SK-N-SH (cell line): ENCODE results near the gene GRB2. TPM values are rescaled to one million over a fixed set of nuclear protein-coding genes. Genes with fewer than 3 reads are reported as not detected.

Experiments used
- CTCF ChIA-PET: fragments of 300-600, 350-600 bp; formaldehyde crosslinking; extraction: SDS; loops from one replicate; lab custom pipeline; 2021; lab: Yijun Ruan, JAX
- POLR2A ChIA-PET: fragments of 350-600 bp; sonication (Branson Sonifier 250); formaldehyde crosslinking; extraction: SDS; loops from one replicate; lab custom pipeline; 2020; ENCODE audit warnings: antibody characterized with exemption, inconsistent platforms; lab: Yijun Ruan, JAX
- DNase-seq: peaks from one replicate; pipeline ENCODE4 v3.0.0; 2012
- H2AFZ ChIP-seq: fragments of 200-600 bp; sonication (generic); 2 replicates; pipeline ENCODE4 v1.8.1; 2016; ENCODE audit warnings: antibody characterized with exemption, mild to moderate bottlenecking, low read depth
- H3F3A ChIP-seq: fragments of 200-600 bp; sonication (generic); replicated peaks from 2 replicates; pipeline ENCODE3; 2016; ENCODE audit warnings: antibody characterized with exemption, mild to moderate bottlenecking; ENCODE audit not compliant: insufficient read depth
- H3K27ac ChIP-seq, 2 experiments: fragments of 200-500 bp in 1 of 2; fragments of 200-600 bp in 1 of 2; sonication (Bioruptor generic) in 1 of 2; sonication (generic), shearing (Covaris generic) in 1 of 2; 2 replicates each; pipeline versions ENCODE4 v1.5.1 to v1.6.1; 2014 to 2016; ENCODE audit warnings: low read depth in 2 of 2, inconsistent platforms in 1 of 2, low read length in 1 of 2, mild to moderate bottlenecking in 1 of 2, mixed read lengths in 1 of 2
- H3K27me3 ChIP-seq: fragments of 200-600 bp; sonication (generic), shearing (Covaris generic); 2 replicates; pipeline ENCODE4 v1.6.1; 2016; ENCODE audit warnings: mixed run types; ENCODE audit not compliant: insufficient read depth
- H3K36me3 ChIP-seq, 2 experiments: fragments of 200-500 bp in 1 of 2; fragments of 200-600 bp in 1 of 2; sonication (Bioruptor generic) in 1 of 2; sonication (generic) in 1 of 2; replicated peaks in 1 of 2; 2 replicates each; pipeline versions ENCODE3 to v1.5.1; 2014 to 2016; ENCODE audit warnings: low read length in 1 of 2, mild to moderate bottlenecking in 1 of 2; ENCODE audit not compliant: insufficient read depth in 2 of 2, control insufficient read depth in 1 of 2
- H3K4me1 ChIP-seq, 2 experiments: fragments of 200-500 bp in 1 of 2; fragments of 200-600 bp in 1 of 2; sonication (Bioruptor generic) in 1 of 2; sonication (generic), shearing (Covaris generic) in 1 of 2; 2 replicates each; pipeline versions ENCODE4 v1.5.1 to v1.6.1; 2014 to 2016; ENCODE audit warnings: low read depth in 1 of 2, low read length in 1 of 2, mixed run types in 1 of 2; ENCODE audit not compliant: insufficient read depth in 2 of 2, control insufficient read depth in 1 of 2
- H3K4me2 ChIP-seq: fragments of 200-600 bp; sonication (generic), shearing (Covaris generic); 2 replicates; pipeline ENCODE4 v1.6.1; 2017; ENCODE audit warnings: mixed run types
- H3K4me3 ChIP-seq, 2 experiments: fragments of 200-500 bp in 1 of 2; fragments of 200-600 bp in 1 of 2; sonication (Bioruptor generic) in 1 of 2; sonication (generic), shearing (Covaris generic) in 1 of 2; 2 replicates each; pipeline versions ENCODE4 v1.5.1 to v1.8.1; 2014 to 2016; ENCODE audit warnings: low read depth in 2 of 2, inconsistent platforms in 1 of 2, low read length in 1 of 2, mild to moderate bottlenecking in 1 of 2, mixed read lengths in 1 of 2, moderate library complexity in 1 of 2
- H3K79me2 ChIP-seq: fragments of 200-600 bp; sonication (generic); 2 replicates; pipeline ENCODE4 v1.8.1; 2017; ENCODE audit warnings: mild to moderate bottlenecking; ENCODE audit not compliant: insufficient read depth
- H3K9ac ChIP-seq: fragments of 200-600 bp; sonication (generic); 2 replicates; pipeline ENCODE4 v1.6.1; 2017; ENCODE audit warnings: mixed run types
- H3K9me2 ChIP-seq: fragments of 200-600 bp; sonication (generic); 2 replicates; pipeline ENCODE4 v1.6.1; 2017; ENCODE audit warnings: mixed run types
- H3K9me3 ChIP-seq: fragments of 200-600 bp; sonication (generic); 2 replicates; pipeline ENCODE4 v1.6.1; 2017; ENCODE audit warnings: mixed run types, mild to moderate bottlenecking, moderate library complexity
- H4K20me1 ChIP-seq: fragments of 200-600 bp; sonication (generic); 2 replicates; pipeline ENCODE4 v1.6.1; 2017; ENCODE audit warnings: mild to moderate bottlenecking, mixed run types; ENCODE audit not compliant: insufficient read depth
- ELF1 ChIP-seq: IDR thresholded peaks from 2 replicates; pipeline ENCODE4 v1.4.0; 2012
- FOSL2 ChIP-seq: IDR thresholded peaks from 2 replicates; pipeline ENCODE4 v1.4.0; 2012; ENCODE audit warnings: low read depth, mild to moderate bottlenecking, moderate library complexity, borderline replicate concordance
- FOXJ3 ChIP-seq: sonication (generic); formaldehyde crosslinking; IDR thresholded peaks from 2 replicates; pipeline ENCODE4 v1.5.1; 2020; ENCODE audit warnings: mild to moderate bottlenecking, missing genetic modification reagents
- GABPA ChIP-seq: IDR thresholded peaks from 2 replicates; pipeline ENCODE4 v1.4.0; 2012; ENCODE audit warnings: low read depth, mild to moderate bottlenecking
- GATA2 ChIP-seq: sonication (generic); formaldehyde crosslinking; IDR thresholded peaks from 2 replicates; pipeline ENCODE4 v1.5.0; 2020; ENCODE audit warnings: mild to moderate bottlenecking, missing genetic modification reagents
- MXI1 ChIP-seq: IDR thresholded peaks from 2 replicates; pipeline ENCODE4 v1.6.1; 2012; ENCODE audit warnings: mild to moderate bottlenecking, low read depth, low read length, improper control_type of control experiment
- NRF1 ChIP-seq: IDR thresholded peaks from 2 replicates; pipeline ENCODE4 v1.6.1; 2012; ENCODE audit warnings: low read depth, mild to moderate bottlenecking, low read length
- RFX5 ChIP-seq: IDR thresholded peaks from 2 replicates; pipeline ENCODE4 v1.6.1; 2012; ENCODE audit warnings: mild to moderate bottlenecking, improper control_type of control experiment, low read length
- SIN3A ChIP-seq: IDR thresholded peaks from 2 replicates; pipeline ENCODE4 v1.6.1; 2012; ENCODE audit warnings: low read depth, mild to moderate bottlenecking, low read length, moderate library complexity, borderline replicate concordance
- SMC3 ChIP-seq: IDR thresholded peaks from 2 replicates; pipeline ENCODE4 v1.6.1; 2012; ENCODE audit warnings: low read depth, low read length, improper control_type of control experiment
- TCF12 ChIP-seq: IDR thresholded peaks from 2 replicates; pipeline ENCODE4 v1.4.0; 2012
- USF2 ChIP-seq: fragments of 150-350 bp; IDR thresholded peaks from 2 replicates; pipeline ENCODE4 v1.6.1; 2017; ENCODE audit warnings: antibody characterized with exemption, low read length, low read depth, borderline replicate concordance
- WGBS: methylation state at CpG from one replicate; pipeline ENCODE4 v1.1.6; 2017; ENCODE audit warnings: low lambda C conversion rate; 5-methylcytosine and 5-hydroxymethylcytosine counted together
- polyA plus RNA-seq, 3 experiments: library from polyadenylated mRNA; depleted of rRNA; stranded (reverse); fragments of >200 nt; gene quantifications; 2 replicates each; pipeline ENCODE4 v1.2.3, GENCODE V29; 2012
- TF ChIP-seq, protein P1 (sequence below): IDR thresholded peaks from 2 replicates; pipeline ENCODE4; 2012
- TF ChIP-seq, protein P2 (sequence below): IDR thresholded peaks from 2 replicates; pipeline ENCODE4 v1.4.0; 2012; ENCODE audit warnings: low read depth, borderline replicate concordance

GRB2 gene
- polyA plus RNA-seq, 1 of the 3 experiments (the other 2 are of a cell fraction): 89.6 TPM

GRCh38 chr17:75386430-75386829, 19.0 kb downstream of the GRB2 start:
- Histone ChIP-seq H3K4me2 (no peak overlapping the region), H3K9me2 (no peaks in the 10 kb centered on the region), H3F3A (peaks cover 5% of the 10 kb centered on the region), H3K4me3 (no peak overlapping the region), H3K9ac (no peak overlapping the region), H3K4me1 (peaks cover 3 to 15% of the 10 kb centered on the region in 2 experiments), H3K36me3 (peaks cover 6 to 11% of the 10 kb centered on the region in 2 experiments), H4K20me1 (peaks cover 82% of the 10 kb centered on the region), H3K27ac (no peak overlapping the region), H3K9me3 (no peaks in the 10 kb centered on the region), H3K79me2 (peaks cover 99% of the 10 kb centered on the region), H2AFZ (no peak overlapping the region), H3K27me3 (no peaks in the 10 kb centered on the region)
- TF ChIP-seq NRF1 (no peak), GATA2 (CRISPR knock-in tag) (no peak), GABPA (no peak), RFX5 (no peak)
- TF ChIP-seq, protein P1, sequence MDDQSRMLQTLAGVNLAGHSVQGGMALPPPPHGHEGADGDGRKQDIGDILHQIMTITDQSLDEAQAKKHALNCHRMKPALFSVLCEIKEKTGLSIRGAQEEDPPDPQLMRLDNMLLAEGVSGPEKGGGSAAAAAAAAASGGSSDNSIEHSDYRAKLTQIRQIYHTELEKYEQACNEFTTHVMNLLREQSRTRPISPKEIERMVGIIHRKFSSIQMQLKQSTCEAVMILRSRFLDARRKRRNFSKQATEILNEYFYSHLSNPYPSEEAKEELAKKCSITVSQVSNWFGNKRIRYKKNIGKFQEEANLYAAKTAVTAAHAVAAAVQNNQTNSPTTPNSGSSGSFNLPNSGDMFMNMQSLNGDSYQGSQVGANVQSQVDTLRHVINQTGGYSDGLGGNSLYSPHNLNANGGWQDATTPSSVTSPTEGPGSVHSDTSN: peak; percentile 40
- DNase-seq: no peak
- ChIA-PET POLR2A (no interaction called here), CTCF (interaction anchor here (0.6 to 1.3 kb wide), 2 partner anchors 63 to 797 kb away, joined by 3 to 6 read pairs; no protein-coding TSS in a partner anchor)

DNA sequence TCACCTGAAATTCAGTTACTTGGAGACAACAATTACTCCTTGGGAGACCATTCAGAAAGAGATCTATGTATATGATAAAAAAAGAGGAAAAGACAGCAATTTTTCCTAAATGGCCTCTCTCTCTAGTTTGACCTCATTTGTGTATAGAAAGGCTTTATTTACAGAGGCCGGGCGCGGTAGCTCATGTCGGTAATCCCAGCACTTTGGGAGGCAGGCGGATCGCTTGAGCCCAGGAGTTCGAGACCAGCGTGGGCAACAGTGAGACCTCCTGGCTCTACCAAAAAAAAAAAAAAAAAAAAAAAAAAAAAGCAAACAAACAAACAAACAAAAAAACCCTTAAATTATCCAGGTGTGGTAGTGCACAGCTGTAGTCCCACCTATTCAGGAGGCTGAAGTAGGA, 20.7 kb downstream of the GRB2 start:
- Histone ChIP-seq H2AFZ (no peak overlapping the region), H3K4me3 (no peak overlapping the region), H4K20me1 (peaks cover 80% of the 10 kb centered on the region), H3F3A (peaks cover 13% of the 10 kb centered on the region), H3K4me2 (no peak overlapping the region), H3K9me3 (no peaks in the 10 kb centered on the region), H3K9ac (no peak overlapping the region), H3K27ac (no peak overlapping the region), H3K36me3 (peaks cover 0 to 4% of the 10 kb centered on the region in 2 experiments), H3K79me2 (peaks cover 99% of the 10 kb centered on the region), H3K27me3 (no peaks in the 10 kb centered on the region), H3K9me2 (no peaks in the 10 kb centered on the region), H3K4me1 (no peaks in the 10 kb centered on the region)
- TF ChIP-seq, protein P1: no peak
- TF ChIP-seq TCF12 (no peak), NRF1 (no peak), FOXJ3 (no peak), SMC3 (no peak), USF2 (no peak), FOSL2 (no peak), MXI1 (no peak), SIN3A (no peak), ELF1 (no peak)
- TF ChIP-seq, protein P2, sequence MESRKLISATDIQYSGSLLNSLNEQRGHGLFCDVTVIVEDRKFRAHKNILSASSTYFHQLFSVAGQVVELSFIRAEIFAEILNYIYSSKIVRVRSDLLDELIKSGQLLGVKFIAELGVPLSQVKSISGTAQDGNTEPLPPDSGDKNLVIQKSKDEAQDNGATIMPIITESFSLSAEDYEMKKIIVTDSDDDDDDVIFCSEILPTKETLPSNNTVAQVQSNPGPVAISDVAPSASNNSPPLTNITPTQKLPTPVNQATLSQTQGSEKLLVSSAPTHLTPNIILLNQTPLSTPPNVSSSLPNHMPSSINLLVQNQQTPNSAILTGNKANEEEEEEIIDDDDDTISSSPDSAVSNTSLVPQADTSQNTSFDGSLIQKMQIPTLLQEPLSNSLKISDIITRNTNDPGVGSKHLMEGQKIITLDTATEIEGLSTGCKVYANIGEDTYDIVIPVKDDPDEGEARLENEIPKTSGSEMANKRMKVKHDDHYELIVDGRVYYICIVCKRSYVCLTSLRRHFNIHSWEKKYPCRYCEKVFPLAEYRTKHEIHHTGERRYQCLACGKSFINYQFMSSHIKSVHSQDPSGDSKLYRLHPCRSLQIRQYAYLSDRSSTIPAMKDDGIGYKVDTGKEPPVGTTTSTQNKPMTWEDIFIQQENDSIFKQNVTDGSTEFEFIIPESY: no peak
- CTCF ChIA-PET: interaction anchor here (1.1 to 1.4 kb wide), 3 partner anchors 62 to 114 kb away, joined by 3 to 5 read pairs (median 5); partner anchors contain the start of gene MIF4GD
- WGBS: 94% methylated on average over 8 of the region's 8 CpGs
- POLR2A ChIA-PET: interaction anchor here (0.9 kb wide), 1 partner anchor 9 kb away, joined by 3 read pairs; no protein-coding TSS in a partner anchor
- DNase-seq: no peak
